H9 (cell line): Measurements from ENCODE around the gene LYSMD2. TPM values are rescaled to one million over a fixed set of nuclear protein-coding genes. Genes with fewer than 3 reads are reported as not detected.

Experiments used
- DNase-seq: peaks from one replicate; pipeline ENCODE4 v3.0.0-alpha.2; 2017
- H2AFZ ChIP-seq: one replicate; pipeline ENCODE4 v1.6.1; 2013; ENCODE audit warnings: mild to moderate bottlenecking, low read length, control low read depth, moderate library complexity
- H2AK5ac ChIP-seq: 2 replicates; pipeline ENCODE4 v1.6.1; 2013; ENCODE audit warnings: low read length, control low read depth, mixed read lengths; ENCODE audit not compliant: insufficient read length
- H2BK120ac ChIP-seq: one replicate; pipeline ENCODE4 v1.6.1; 2013; ENCODE audit warnings: low read depth, mild to moderate bottlenecking, low read length, control low read depth, inconsistent platforms; ENCODE audit not compliant: poor library complexity, severe bottlenecking
- H2BK12ac ChIP-seq: 2 replicates; pipeline ENCODE4 v1.6.1; 2013; ENCODE audit warnings: low read length, control low read depth, mixed read lengths, low read depth; ENCODE audit not compliant: insufficient read length
- H2BK15ac ChIP-seq: 2 replicates; pipeline ENCODE4 v1.6.1; 2013; ENCODE audit warnings: low read depth, low read length, control low read depth
- H2BK20ac ChIP-seq: one replicate; pipeline ENCODE4 v1.6.1; 2013; ENCODE audit warnings: low read depth, mild to moderate bottlenecking, low read length, control low read depth, inconsistent platforms; ENCODE audit not compliant: poor library complexity, severe bottlenecking
- H2BK5ac ChIP-seq: 2 replicates; pipeline ENCODE4 v1.6.1; 2013; ENCODE audit warnings: low read length, control low read depth, mixed read lengths; ENCODE audit not compliant: insufficient read length
- H3K14ac ChIP-seq: 2 replicates; pipeline ENCODE4 v1.6.1; 2013; ENCODE audit warnings: low read length, control low read depth; ENCODE audit not compliant: insufficient read depth
- H3K18ac ChIP-seq: 2 replicates; pipeline ENCODE4 v1.6.1; 2013; ENCODE audit warnings: low read depth, mild to moderate bottlenecking, mixed read lengths, low read length, control low read depth; ENCODE audit not compliant: insufficient read length
- H3K23ac ChIP-seq: 2 replicates; pipeline ENCODE4 v1.6.1; 2013; ENCODE audit warnings: low read length, control low read depth, mixed read lengths, low read depth; ENCODE audit not compliant: insufficient read length
- H3K23me2 ChIP-seq: 2 replicates; pipeline ENCODE4 v1.6.1; 2013; ENCODE audit warnings: low read depth, mild to moderate bottlenecking, mixed read lengths, low read length, control low read depth; ENCODE audit not compliant: insufficient read length, poor library complexity, severe bottlenecking
- H3K27ac ChIP-seq: 2 replicates; pipeline ENCODE4 v1.5.1; 2013; ENCODE audit warnings: low read length, control low read depth, mixed read lengths, low read depth; ENCODE audit not compliant: insufficient read length
- H3K27me3 ChIP-seq: 2 replicates; pipeline ENCODE4 v1.6.1; 2013; ENCODE audit warnings: low read length, control low read depth, inconsistent platforms; ENCODE audit not compliant: insufficient read depth
- H3K4ac ChIP-seq: 2 replicates; pipeline ENCODE4 v1.6.1; 2013; ENCODE audit warnings: low read depth, mild to moderate bottlenecking, control low read depth, inconsistent platforms, low read length, moderate library complexity
- H3K4me1 ChIP-seq: 2 replicates; pipeline ENCODE4 v1.6.1; 2013; ENCODE audit warnings: low read length, control low read depth, inconsistent platforms; ENCODE audit not compliant: insufficient read depth
- H3K4me2 ChIP-seq: 2 replicates; pipeline ENCODE4 v1.6.1; 2013; ENCODE audit warnings: low read length, control low read depth, mixed read lengths; ENCODE audit not compliant: insufficient read length, insufficient read depth
- H3K56ac ChIP-seq: 2 replicates; pipeline ENCODE4 v1.6.1; 2013; ENCODE audit warnings: low read depth, mild to moderate bottlenecking, mixed read lengths, low read length, control low read depth; ENCODE audit not compliant: insufficient read length
- H3K79me1 ChIP-seq: 2 replicates; pipeline ENCODE4 v1.6.1; 2013; ENCODE audit warnings: low read depth, mild to moderate bottlenecking, moderate library complexity, low read length, control low read depth, inconsistent platforms; ENCODE audit not compliant: insufficient read depth, poor library complexity, severe bottlenecking
- H3K79me2 ChIP-seq: 2 replicates; pipeline ENCODE4 v1.6.1; 2013; ENCODE audit warnings: low read length, control low read depth, inconsistent platforms; ENCODE audit not compliant: insufficient read depth
- H3K9ac ChIP-seq: 2 replicates; pipeline ENCODE4 v1.6.1; 2013; ENCODE audit warnings: low read length, control low read depth, mixed read lengths; ENCODE audit not compliant: insufficient read length; ENCODE audit errors: extremely low read depth
- H3K9me3 ChIP-seq: one replicate; pipeline ENCODE4 v1.6.1; 2013; ENCODE audit warnings: low read depth, low read length, inconsistent platforms; ENCODE audit not compliant: control insufficient read depth
- H3T11ph ChIP-seq: one replicate; pipeline ENCODE4 v1.6.1; 2013; ENCODE audit warnings: mild to moderate bottlenecking, low read length, control low read depth, inconsistent platforms
- H4K20me1 ChIP-seq: one replicate; pipeline ENCODE4 v1.6.1; 2013; ENCODE audit not compliant: control insufficient read depth, insufficient read length, insufficient read depth
- H4K5ac ChIP-seq: 2 replicates; pipeline ENCODE4 v1.6.1; 2013; ENCODE audit warnings: low read depth, mild to moderate bottlenecking, mixed read lengths, low read length, control low read depth; ENCODE audit not compliant: insufficient read length
- H4K8ac ChIP-seq: replicated peaks from 2 replicates; pipeline ENCODE4 v1.6.1; 2013; ENCODE audit warnings: low read length, control low read depth, mixed read lengths, low read depth; ENCODE audit not compliant: insufficient read length
- H4K91ac ChIP-seq: 2 replicates; pipeline ENCODE4 v1.6.1; 2013; ENCODE audit warnings: low read depth, mild to moderate bottlenecking, moderate library complexity, mixed read lengths, low read length, control low read depth; ENCODE audit not compliant: insufficient read length
- H3K27ac Mint-ChIP-seq, 3 experiments: 2 replicates in 2 of 3; 3 replicates in 1 of 3; pipeline ENCODE4 v1.8.0; 2020 to 2021; ENCODE audit warnings: mixed read lengths in 3 of 3, mild to moderate bottlenecking in 1 of 3, moderate library complexity in 1 of 3
- H3K27me3 Mint-ChIP-seq: 2 replicates; pipeline ENCODE4 v1.8.0; 2021; ENCODE audit warnings: low read depth, mild to moderate bottlenecking, moderate library complexity, mixed read lengths
- H3K36me3 Mint-ChIP-seq, 3 experiments: 2 replicates in 2 of 3; 3 replicates in 1 of 3; pipeline ENCODE4 v1.8.0; 2020 to 2021; ENCODE audit warnings: low read depth in 3 of 3, mixed read lengths in 3 of 3; ENCODE audit not compliant: insufficient read depth in 1 of 3
- H3K4me1 Mint-ChIP-seq, 2 experiments: 2 replicates each; pipeline ENCODE4 v1.8.0; 2020; ENCODE audit warnings: mixed read lengths in 2 of 2
- H3K4me3 Mint-ChIP-seq, 2 experiments: 2 replicates in 1 of 2; 3 replicates in 1 of 2; pipeline ENCODE4 v1.8.0; 2020 to 2021; ENCODE audit warnings: mild to moderate bottlenecking in 2 of 2, mixed read lengths in 2 of 2, moderate library complexity in 1 of 2
- H3K9me3 Mint-ChIP-seq, 2 experiments: 2 replicates in 1 of 2; 3 replicates in 1 of 2; pipeline ENCODE4 v1.8.0; 2020; ENCODE audit warnings: mild to moderate bottlenecking in 2 of 2, mixed read lengths in 2 of 2, moderate library complexity in 1 of 2
- CTCF ChIP-seq: fragments of 200-600 bp; sonication (generic); conservative IDR thresholded peaks from 3 replicates; pipeline ENCODE4 v1.8.0; 2021; ENCODE audit warnings: antibody characterized with exemption, mild to moderate bottlenecking
- WGBS: extraction: QIAGEN DNeasy Blood & Tissue Kit; methylation state at CpG from one replicate; pipeline ENCODE4 v1.1.7; 2013; ENCODE audit warnings: missing lambda C conversion rate, low lambda C conversion rate, mixed read lengths; ENCODE audit not compliant: insufficient read length; ENCODE audit errors: extremely low coverage; 5-methylcytosine and 5-hydroxymethylcytosine counted together
- total RNA-seq: library from RNA; stranded (reverse); gene quantifications from 2 replicates; pipeline ENCODE4 v1.2.1, GENCODE V29; 2021

The LYSMD2 gene
- total RNA-seq, 1 experiment from 2014 or later, result 3.9 TPM

DNA sequence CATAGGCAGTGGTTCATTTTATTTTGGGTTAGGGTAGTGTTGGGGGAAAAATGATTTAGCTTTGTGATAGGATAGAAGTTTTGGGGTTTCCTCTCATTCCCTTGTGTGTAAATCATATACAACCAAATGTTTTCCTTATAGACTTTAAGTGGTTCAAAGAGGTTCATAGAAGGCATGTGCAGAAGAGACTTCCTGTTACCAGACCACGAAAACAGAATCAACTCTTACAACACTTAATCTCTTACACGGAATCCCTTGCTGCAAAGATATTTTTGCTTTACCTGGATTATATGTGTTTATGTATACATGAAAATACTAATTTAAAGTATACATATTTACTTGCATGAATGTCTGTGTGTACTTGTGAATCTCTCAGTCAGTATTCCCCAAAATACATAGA is 16.8 kb upstream of the LYSMD2 start:
- Mint-ChIP-seq H3K9me3 (no peaks in the 10 kb centered on the region; a peak in 1 of 5 replicates), H3K27me3 (peaks cover 65% of the 10 kb centered on the region)
- no peak overlapping the region for H2AFZ ChIP-seq

More for the DNA sequence above, 16.8 kb upstream of the LYSMD2 start:
- TF ChIP-seq CTCF, result no peak
- Histone ChIP-seq H3K9ac (no peak overlapping the region), H4K5ac (no peak overlapping the region), H4K20me1 (no peaks in the 10 kb centered on the region), H3K23ac (no peak overlapping the region), H3K23me2 (peaks cover 7% of the 10 kb centered on the region), H2BK12ac (no peak overlapping the region), H3T11ph (no peak overlapping the region), H3K27ac (no peak overlapping the region), H3K79me2 (no peaks in the 10 kb centered on the region), H2BK15ac (no peak overlapping the region), H3K4me1 (peaks cover 3% of the 10 kb centered on the region; the same call in 1 of the 2 replicates), H4K91ac (no peak overlapping the region), H3K9me3 (no peaks in the 10 kb centered on the region), H3K4me2 (no peak overlapping the region), H3K18ac (no peak overlapping the region), H3K4ac (no peak overlapping the region), H3K79me1 (no peaks in the 10 kb centered on the region), H2BK120ac (no peak overlapping the region), H3K14ac (no peak overlapping the region), H3K56ac (no peak overlapping the region), H2BK5ac (no peak overlapping the region), H3K27me3 (peaks cover 19% of the 10 kb centered on the region; the same call in 1 of the 2 replicates), H2AK5ac (no peak overlapping the region), H4K8ac (no peak overlapping the region), H2BK20ac (no peak overlapping the region)
- peaks cover 0 to 1% (median 0%) of the 10 kb centered on the region in 3 experiments; a peak in 1 of 7 replicates for H3K36me3 Mint-ChIP-seq
- DNase-seq, result no peak
- no peak overlapping the region for H3K4me3 Mint-ChIP-seq
- WGBS, result no CpG with 5 or more reads among the region's 2 CpGs
- peaks cover 17 to 21% of the 10 kb centered on the region in 2 experiments for H3K4me1 Mint-ChIP-seq
- no peak overlapping the region for H3K27ac Mint-ChIP-seq
